GM12878 (cell line): ENCODE data around the gene TGM6. TPM values are rescaled to one million over a fixed set of nuclear protein-coding genes. Genes with fewer than 3 reads are reported as not detected.

Experiments used
- ATAC-seq: fragments of 200-7000 bp; cut with Tn5 transposase; 3 replicates; pipeline ENCODE4 v1.9.1; 2020; ENCODE audit warnings: mild to moderate bottlenecking, moderate library complexity
- BruUV-seq: library from RNA; stranded (reverse); fragments of 400-500 nt; replicated peaks from 2 replicates; lab custom pipeline; 2021; lab: Mats Ljungman, UMichigan
- CTCF ChIA-PET: fragments of 300-600 bp; sonication (Branson Sonifier 250); formaldehyde crosslinking; extraction: SDS; loops from one replicate; lab custom pipeline; 2021; ENCODE audit warnings: inconsistent platforms; lab: Yijun Ruan, JAX
- POLR2A ChIA-PET: fragments of 350-600 bp; formaldehyde crosslinking; extraction: SDS; loops from one replicate; lab custom pipeline; 2021; ENCODE audit warnings: inconsistent platforms; lab: Charles Lee
- RAD21 ChIA-PET: fragments of 300-600 bp; sonication (Branson Sonifier 250); formaldehyde crosslinking; loops from one replicate; lab custom pipeline; 2023; ENCODE audit warnings: antibody characterized with exemption; ENCODE audit not compliant: unreplicated experiment; lab: Charles Lee
- SMC1A ChIA-PET: fragments of 300-600 bp; sonication (Branson Sonifier 250); formaldehyde crosslinking; loops from one replicate; lab custom pipeline; 2023; ENCODE audit not compliant: unreplicated experiment, uncharacterized antibody; lab: Charles Lee
- DNase-seq: peaks from one replicate; pipeline ENCODE4 v3.0.0-alpha.2; 2011; ENCODE audit warnings: low read depth, low spot score
- FAIRE-seq: peaks from 3 replicates; lab custom pipeline; 2011; peaks lifted over from hg19 to GRCh38; lab: Jason Lieb, UNC
- H2AFZ ChIP-seq: 2 replicates; pipeline ENCODE4 v1.6.0; 2011; ENCODE audit warnings: low read depth, low read length, control low read depth; ENCODE audit not compliant: control insufficient read depth
- H3K27ac ChIP-seq: 2 replicates; pipeline ENCODE4 v1.5.1; 2011; ENCODE audit warnings: control low read depth; ENCODE audit not compliant: control insufficient read depth, insufficient read depth
- H3K27me3 ChIP-seq, 2 experiments: replicated peaks in 1 of 2; 2 replicates each; pipeline versions ENCODE4 v1.6.0 to v1.6.1; 2011; ENCODE audit warnings: low read length in 1 of 2; ENCODE audit not compliant: control insufficient read depth in 2 of 2, insufficient read depth in 2 of 2
- H3K36me3 ChIP-seq, 2 experiments: 2 replicates each; pipeline ENCODE4 v1.5.1; 2011; ENCODE audit warnings: low read length in 1 of 2; ENCODE audit not compliant: control insufficient read depth in 2 of 2, insufficient read depth in 2 of 2
- H3K4me1 ChIP-seq: 2 replicates; pipeline ENCODE4 v1.6.1; 2011; ENCODE audit warnings: mild to moderate bottlenecking, low read length, moderate library complexity, mixed read lengths; ENCODE audit not compliant: control insufficient read depth, insufficient read depth
- H3K4me2 ChIP-seq: 2 replicates; pipeline ENCODE4 v1.6.0; 2011; ENCODE audit warnings: control low read depth; ENCODE audit not compliant: control insufficient read depth, insufficient read depth
- H3K4me3 ChIP-seq: fragments of 200-600 bp; sonication (generic); 2 replicates; pipeline ENCODE4 v1.5.1; 2016
- H3K79me2 ChIP-seq: 2 replicates; pipeline ENCODE4 v1.6.0; 2011; ENCODE audit warnings: low read length; ENCODE audit not compliant: control insufficient read depth, insufficient read depth
- H3K9ac ChIP-seq: 2 replicates; pipeline ENCODE4 v1.8.0; 2011; ENCODE audit warnings: low read length, control low read depth, mixed read lengths; ENCODE audit not compliant: control insufficient read depth, insufficient read depth
- H3K9me3 ChIP-seq: replicated peaks from 3 replicates; pipeline ENCODE4 v1.5.1; 2011; ENCODE audit warnings: mild to moderate bottlenecking, low read length; ENCODE audit not compliant: control insufficient read depth, insufficient read depth
- H4K20me1 ChIP-seq: 2 replicates; pipeline ENCODE4 v1.6.0; 2011; ENCODE audit not compliant: control insufficient read depth, insufficient read depth
- CEBPB ChIP-seq, 2 experiments: fragments of 150-350 bp in 1 of 2; IDR thresholded peaks; 2 replicates each; pipeline ENCODE4 v1.6.1; 2012 to 2014; ENCODE audit warnings: low read depth in 2 of 2, low read length in 2 of 2, borderline replicate concordance in 1 of 2, inconsistent platforms in 1 of 2
- DPF2 ChIP-seq: fragments of 450-650 bp; IDR thresholded peaks from 2 replicates; pipeline ENCODE4 v1.6.1; 2017; ENCODE audit warnings: mild to moderate bottlenecking
- EP300 ChIP-seq, 2 experiments: fragments of 150-350 bp in 1 of 2; IDR thresholded peaks; 2 replicates each; pipeline ENCODE4 v1.6.1; 2011 to 2012; ENCODE audit warnings: low read depth in 2 of 2, low read length in 2 of 2, borderline replicate concordance in 1 of 2, improper control_type of control experiment in 1 of 2, inconsistent platforms in 1 of 2; ENCODE audit not compliant: control insufficient read depth in 1 of 2
- ESRRA ChIP-seq: IDR thresholded peaks from 2 replicates; pipeline ENCODE4 v1.6.1; 2012; ENCODE audit warnings: mild to moderate bottlenecking, low read length, improper control_type of control experiment
- KDM1A ChIP-seq: fragments of 200-600 bp; sonication (generic); IDR thresholded peaks from 2 replicates; pipeline ENCODE4 v1.6.1; 2016; ENCODE audit warnings: borderline replicate concordance
- MEF2A ChIP-seq: IDR thresholded peaks from 2 replicates; pipeline ENCODE4 v1.6.1; 2011; ENCODE audit warnings: low read depth, mild to moderate bottlenecking, low read length, moderate library complexity; ENCODE audit not compliant: insufficient read depth
- SREBF1 ChIP-seq: IDR thresholded peaks from 2 replicates; pipeline ENCODE4 v1.6.1; 2012; ENCODE audit warnings: mild to moderate bottlenecking, low read length
- SUPT20H ChIP-seq: IDR thresholded peaks from 2 replicates; pipeline ENCODE4 v1.6.1; 2011; ENCODE audit warnings: low read depth, mild to moderate bottlenecking, low read length, moderate library complexity, borderline replicate concordance; ENCODE audit not compliant: control insufficient read depth
- TCF7 ChIP-seq: IDR thresholded peaks from 2 replicates; pipeline ENCODE4 v1.6.1; 2014; ENCODE audit warnings: antibody characterized with exemption, borderline replicate concordance
- YBX1 ChIP-seq: fragments of 450-650 bp; IDR thresholded peaks from 2 replicates; pipeline ENCODE4 v1.6.1; 2016; ENCODE audit warnings: antibody characterized with exemption
- ZBED1 ChIP-seq: IDR thresholded peaks from 2 replicates; pipeline ENCODE4 v1.6.1; 2016; ENCODE audit warnings: borderline replicate concordance
- ZZZ3 ChIP-seq: IDR thresholded peaks from 2 replicates; pipeline ENCODE4 v1.6.1; 2011; ENCODE audit warnings: low read depth; ENCODE audit not compliant: control insufficient read depth, insufficient read length
- WGBS: methylation state at CpG from one replicate; pipeline ENCODE4 v1.1.6; 2016; ENCODE audit warnings: low lambda C conversion rate; ENCODE audit not compliant: insufficient replicate concordance, insufficient coverage; ENCODE audit errors: missing lambda C conversion rate; 5-methylcytosine and 5-hydroxymethylcytosine counted together
- in situ Hi-C: fragments of 300-500 bp; cut with MboI; formaldehyde crosslinking; loops from 9 replicates; pipeline ENCODE4 v1.14.3; 2018; ENCODE audit warnings: mixed read lengths
- intact Hi-C: fragments of 100-400 bp; cut with micrococcal nuclease; formaldehyde crosslinking; loops from one replicate; pipeline ENCODE4 v1.14.2; 2022; ENCODE audit not compliant: unreplicated experiment
- polyA plus RNA-seq, 11 experiments: library from polyadenylated mRNA; depleted of rRNA in 4 of 11; unstranded in 6 of 11; stranded (reverse) in 5 of 11; fragments of >200 nt; fragmentation: Nextera tagmentation in 4 of 11; fragmentation: Illumina TruSeq in 1 of 11; extraction: Ambion mirVana in 4 of 11; extraction: Trizol in 1 of 11; gene quantifications; 1 replicate in 1 of 11; 2 replicates in 10 of 11; pipeline versions ENCODE4 v1.2.1 to v1.2.3, GENCODE V29; 2011 to 2016; ENCODE audit warnings: inconsistent platforms in 2 of 11, missing spikeins in 2 of 11, low read depth in 1 of 11
- total RNA-seq, 4 experiments: library from RNA; depleted of rRNA in 3 of 4; stranded (reverse); fragments of >200 nt in 3 of 4; fragmentation: Illumina TruSeq in 1 of 4; extraction: Trizol in 1 of 4; gene quantifications; 2 replicates each; pipeline versions ENCODE4 v1.2.1 to v1.2.3, GENCODE V29; 2013 to 2021
- TF ChIP-seq, protein P1 (sequence below): IDR thresholded peaks from 2 replicates; pipeline ENCODE4 v1.6.1; 2012; ENCODE audit warnings: improper control_type of control experiment, low read depth, low read length; ENCODE audit not compliant: insufficient replicate concordance
- TF ChIP-seq, protein P2 (sequence below): fragments of 450-650 bp; formaldehyde crosslinking; IDR thresholded peaks from 2 replicates; pipeline ENCODE4 v1.5.0; 2022; ENCODE audit warnings: mild to moderate bottlenecking, missing genetic modification characterization

Gene TGM6
- total and polyA plus RNA-seq, 10 of the 15 experiments (the other 5 are each of a cell fraction or from before 2014, with no cell fraction given) = not detected

DNA sequence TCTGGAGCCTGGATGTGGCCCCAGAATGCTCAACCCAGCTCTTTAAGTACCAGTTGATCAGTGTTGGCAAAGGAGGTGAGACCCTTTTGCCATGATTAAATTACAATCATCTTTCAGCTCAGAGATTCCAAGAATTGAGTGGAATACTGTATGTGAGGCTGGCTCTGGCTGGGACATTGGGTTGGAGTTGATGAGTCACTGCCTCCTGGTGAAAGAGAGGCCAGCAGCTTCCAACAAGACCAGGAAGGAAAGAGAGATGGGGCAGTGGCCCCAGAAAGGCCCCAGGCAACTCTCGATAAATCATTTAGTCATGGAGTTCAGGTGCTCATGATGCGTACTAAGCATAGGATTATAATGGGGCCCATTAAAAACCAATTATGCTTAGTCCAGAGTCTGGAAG lies 2.1 kb downstream of the TGM6 start (continued):
- TF ChIP-seq, protein P1, sequence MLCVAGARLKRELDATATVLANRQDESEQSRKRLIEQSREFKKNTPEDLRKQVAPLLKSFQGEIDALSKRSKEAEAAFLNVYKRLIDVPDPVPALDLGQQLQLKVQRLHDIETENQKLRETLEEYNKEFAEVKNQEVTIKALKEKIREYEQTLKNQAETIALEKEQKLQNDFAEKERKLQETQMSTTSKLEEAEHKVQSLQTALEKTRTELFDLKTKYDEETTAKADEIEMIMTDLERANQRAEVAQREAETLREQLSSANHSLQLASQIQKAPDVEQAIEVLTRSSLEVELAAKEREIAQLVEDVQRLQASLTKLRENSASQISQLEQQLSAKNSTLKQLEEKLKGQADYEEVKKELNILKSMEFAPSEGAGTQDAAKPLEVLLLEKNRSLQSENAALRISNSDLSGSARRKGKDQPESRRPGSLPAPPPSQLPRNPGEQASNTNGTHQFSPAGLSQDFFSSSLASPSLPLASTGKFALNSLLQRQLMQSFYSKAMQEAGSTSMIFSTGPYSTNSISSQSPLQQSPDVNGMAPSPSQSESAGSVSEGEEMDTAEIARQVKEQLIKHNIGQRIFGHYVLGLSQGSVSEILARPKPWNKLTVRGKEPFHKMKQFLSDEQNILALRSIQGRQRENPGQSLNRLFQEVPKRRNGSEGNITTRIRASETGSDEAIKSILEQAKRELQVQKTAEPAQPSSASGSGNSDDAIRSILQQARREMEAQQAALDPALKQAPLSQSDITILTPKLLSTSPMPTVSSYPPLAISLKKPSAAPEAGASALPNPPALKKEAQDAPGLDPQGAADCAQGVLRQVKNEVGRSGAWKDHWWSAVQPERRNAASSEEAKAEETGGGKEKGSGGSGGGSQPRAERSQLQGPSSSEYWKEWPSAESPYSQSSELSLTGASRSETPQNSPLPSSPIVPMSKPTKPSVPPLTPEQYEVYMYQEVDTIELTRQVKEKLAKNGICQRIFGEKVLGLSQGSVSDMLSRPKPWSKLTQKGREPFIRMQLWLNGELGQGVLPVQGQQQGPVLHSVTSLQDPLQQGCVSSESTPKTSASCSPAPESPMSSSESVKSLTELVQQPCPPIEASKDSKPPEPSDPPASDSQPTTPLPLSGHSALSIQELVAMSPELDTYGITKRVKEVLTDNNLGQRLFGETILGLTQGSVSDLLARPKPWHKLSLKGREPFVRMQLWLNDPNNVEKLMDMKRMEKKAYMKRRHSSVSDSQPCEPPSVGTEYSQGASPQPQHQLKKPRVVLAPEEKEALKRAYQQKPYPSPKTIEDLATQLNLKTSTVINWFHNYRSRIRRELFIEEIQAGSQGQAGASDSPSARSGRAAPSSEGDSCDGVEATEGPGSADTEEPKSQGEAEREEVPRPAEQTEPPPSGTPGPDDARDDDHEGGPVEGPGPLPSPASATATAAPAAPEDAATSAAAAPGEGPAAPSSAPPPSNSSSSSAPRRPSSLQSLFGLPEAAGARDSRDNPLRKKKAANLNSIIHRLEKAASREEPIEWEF = no peak

DNA sequence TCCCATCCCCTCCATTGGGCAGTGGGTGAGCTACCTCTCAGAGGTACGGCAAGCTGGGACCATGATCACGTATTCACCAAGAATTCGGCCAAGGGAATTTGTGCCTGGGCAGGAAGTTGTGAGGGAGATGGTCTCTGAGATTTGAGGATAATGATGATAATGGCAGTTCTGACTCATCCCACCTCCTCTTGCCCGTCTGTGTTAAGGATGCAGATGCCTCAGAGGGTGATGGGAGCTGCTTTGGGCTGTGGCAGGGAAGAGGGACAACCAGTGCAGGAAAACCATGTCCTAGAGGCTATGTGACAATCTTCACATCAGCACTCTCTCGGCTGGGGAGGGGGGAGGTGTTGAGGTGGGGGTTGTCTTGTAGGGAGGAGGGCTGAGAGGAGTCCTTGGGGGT lies 4.3 kb downstream of the TGM6 start:
- H3K9ac ChIP-seq = no peak overlapping the region
- no peak overlapping the region for H3K4me2 ChIP-seq
- no peak overlapping the region for H2AFZ ChIP-seq
- H3K9me3 ChIP-seq = peaks cover 7% of the 10 kb centered on the region; the same call in 2 of the 3 replicates
- no peak for ATAC-seq
- ChIA-PET CTCF (interaction anchor here (1.2 kb wide), 1 partner anchor 67 kb away, joined by 3 read pairs; no protein-coding TSS in a partner anchor), RAD21 (no interaction called here), POLR2A (no interaction called here), SMC1A (no interaction called here)
- no peaks in the 10 kb centered on the region for H3K36me3 ChIP-seq
- no TSS peak for BruUV-seq
- no peak for FAIRE-seq
- peaks cover 4% of the 10 kb centered on the region; the same call in 1 of the 2 replicates for H3K4me1 ChIP-seq
- in situ Hi-C loops = no loop called here
- no peaks in the 10 kb centered on the region for H4K20me1 ChIP-seq
- no peak overlapping the region for H3K27ac ChIP-seq
- H3K79me2 ChIP-seq = no peaks in the 10 kb centered on the region
- intact Hi-C loops = no loop called here
- no peaks in the 10 kb centered on the region for H3K27me3 ChIP-seq
- no peak for DNase-seq
- WGBS = 31% methylated on average over 5 of the region's 5 CpGs
- H3K4me3 ChIP-seq = no peak overlapping the region
- TF ChIP-seq EP300 (IDR thresholded peaks at IDR 0.05; ENCODE audit: borderline replicate concordance in 1 of 2, control insufficient read depth in 1 of 2, low read depth in 2 of 2, low read length in 2 of 2) = no peak
- TF ChIP-seq YBX1 = no peak
- TF ChIP-seq KDM1A = no peak
- no peak for TF ChIP-seq SUPT20H
- TF ChIP-seq TCF7 = no peak
- TF ChIP-seq, protein P2, sequence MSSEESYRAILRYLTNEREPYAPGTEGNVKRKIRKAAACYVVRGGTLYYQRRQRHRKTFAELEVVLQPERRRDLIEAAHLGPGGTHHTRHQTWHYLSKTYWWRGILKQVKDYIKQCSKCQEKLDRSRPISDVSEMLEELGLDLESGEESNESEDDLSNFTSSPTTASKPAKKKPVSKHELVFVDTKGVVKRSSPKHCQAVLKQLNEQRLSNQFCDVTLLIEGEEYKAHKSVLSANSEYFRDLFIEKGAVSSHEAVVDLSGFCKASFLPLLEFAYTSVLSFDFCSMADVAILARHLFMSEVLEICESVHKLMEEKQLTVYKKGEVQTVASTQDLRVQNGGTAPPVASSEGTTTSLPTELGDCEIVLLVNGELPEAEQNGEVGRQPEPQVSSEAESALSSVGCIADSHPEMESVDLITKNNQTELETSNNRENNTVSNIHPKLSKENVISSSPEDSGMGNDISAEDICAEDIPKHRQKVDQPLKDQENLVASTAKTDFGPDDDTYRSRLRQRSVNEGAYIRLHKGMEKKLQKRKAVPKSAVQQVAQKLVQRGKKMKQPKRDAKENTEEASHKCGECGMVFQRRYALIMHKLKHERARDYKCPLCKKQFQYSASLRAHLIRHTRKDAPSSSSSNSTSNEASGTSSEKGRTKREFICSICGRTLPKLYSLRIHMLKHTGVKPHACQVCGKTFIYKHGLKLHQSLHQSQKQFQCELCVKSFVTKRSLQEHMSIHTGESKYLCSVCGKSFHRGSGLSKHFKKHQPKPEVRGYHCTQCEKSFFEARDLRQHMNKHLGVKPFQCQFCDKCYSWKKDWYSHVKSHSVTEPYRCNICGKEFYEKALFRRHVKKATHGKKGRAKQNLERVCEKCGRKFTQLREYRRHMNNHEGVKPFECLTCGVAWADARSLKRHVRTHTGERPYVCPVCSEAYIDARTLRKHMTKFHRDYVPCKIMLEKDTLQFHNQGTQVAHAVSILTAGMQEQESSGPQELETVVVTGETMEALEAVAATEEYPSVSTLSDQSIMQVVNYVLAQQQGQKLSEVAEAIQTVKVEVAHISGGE (CRISPR knock-in tag) = no peak
- TF ChIP-seq CEBPB (IDR thresholded peaks at IDR 0.05; ENCODE audit: borderline replicate concordance in 1 of 2, low read depth in 2 of 2, low read length in 2 of 2) = no peak
- TF ChIP-seq SREBF1 = no peak
- TF ChIP-seq ZZZ3 = no peak
- no peak for TF ChIP-seq ESRRA
- TF ChIP-seq MEF2A = no peak
- TF ChIP-seq ZBED1 = no peak
- TF ChIP-seq DPF2 = no peak
